ENCODE measurements around the gene MOB2. TPM values are rescaled to one million over a fixed set of nuclear protein-coding genes. Genes with fewer than 3 reads are reported as not detected.
A peak's percentile ranks its signal among the peaks of the same experiment; 100 is the strongest.

Gene MOB2
- total RNA-seq, 1 donor from 2014 or later: 27.1 TPM

DNA sequence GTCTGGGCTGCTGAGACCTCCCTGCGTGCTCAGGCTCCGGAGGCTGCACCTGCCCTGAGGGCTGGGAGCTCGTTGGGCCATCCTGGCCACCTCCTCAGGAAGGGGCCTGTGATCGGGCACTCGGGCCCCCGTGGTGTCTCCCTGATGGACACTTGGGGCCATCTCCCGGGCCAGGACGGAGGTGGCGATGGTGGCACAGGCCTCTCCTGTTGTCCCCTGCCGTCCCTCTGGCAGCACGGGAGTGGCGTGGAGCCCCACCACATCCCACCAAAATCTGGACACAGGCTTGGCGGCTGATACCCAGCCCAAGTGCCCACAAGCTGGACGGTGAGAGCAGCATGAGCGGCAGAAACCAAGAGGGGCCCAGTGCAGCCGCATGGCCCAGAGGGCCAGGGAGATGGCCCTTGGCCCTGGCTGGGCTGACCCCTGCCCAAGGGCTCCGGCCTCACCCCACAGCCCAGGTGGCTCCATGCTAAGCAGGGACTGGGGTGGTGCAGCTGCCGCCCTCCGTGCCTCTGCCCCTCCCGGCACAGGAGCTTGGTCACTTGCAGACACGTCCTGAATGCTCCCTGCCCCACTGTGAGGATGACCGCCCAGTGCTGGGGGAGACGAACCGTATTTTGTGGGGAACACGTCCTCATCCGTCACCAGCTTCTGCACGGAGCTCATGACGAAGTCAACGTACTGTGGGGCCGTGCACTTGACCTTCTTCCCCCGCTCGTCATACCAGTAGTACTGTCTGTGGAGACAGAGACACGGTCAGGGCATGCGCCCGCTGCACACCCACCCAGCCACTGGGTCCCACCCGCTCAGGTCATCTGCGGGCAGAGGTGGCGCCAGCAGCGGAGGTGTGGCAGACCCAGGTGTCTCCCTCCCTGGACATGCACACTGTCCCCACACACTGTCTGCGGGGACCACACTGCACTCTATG lies 15.6 kb downstream of the MOB2 start:
- no peak for DNase-seq

DNA sequence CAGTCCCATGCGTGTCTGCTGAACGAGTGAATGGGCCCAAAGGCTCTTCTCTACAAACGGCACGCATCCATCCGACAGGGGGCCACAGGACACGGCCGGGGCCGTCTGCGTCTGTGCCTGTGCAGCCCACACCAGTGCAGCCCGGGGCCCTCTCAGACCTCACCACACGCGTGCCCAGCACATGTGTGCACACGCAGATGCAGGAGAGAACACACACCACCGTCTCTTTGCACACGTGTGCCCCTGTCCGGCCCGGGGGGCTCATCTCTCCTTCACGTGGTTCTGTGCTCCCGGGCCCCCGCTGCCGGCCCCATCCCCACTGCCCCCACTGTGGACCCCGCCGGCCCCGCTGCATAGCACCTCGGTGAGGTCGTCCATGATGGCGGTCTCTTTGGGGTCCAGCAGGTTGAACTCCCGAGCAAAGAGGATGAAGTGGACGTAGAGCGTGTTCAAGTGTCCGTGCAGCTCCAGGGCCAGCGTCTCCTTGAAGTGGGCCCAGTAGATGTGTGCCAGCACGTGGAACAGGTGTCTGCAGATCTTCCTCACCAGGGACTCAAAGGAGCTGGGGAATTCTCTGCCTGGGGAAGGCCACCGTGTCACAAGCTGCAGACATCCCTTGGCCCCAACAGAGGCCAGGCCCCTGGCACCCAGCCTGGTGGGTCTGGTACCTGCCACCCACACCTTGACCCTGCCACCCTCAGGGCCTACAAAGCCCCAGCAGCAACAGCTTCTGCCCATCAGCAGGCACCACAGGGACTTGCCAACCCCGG lies 16.5 kb downstream of the MOB2 start:
- no peak for DNase-seq

GRCh38 chr11:1469287-1469910 lies 17.2 kb downstream of the MOB2 start:
- no peak for DNase-seq

GRCh38 chr11:1468473-1469066 lies 18.0 kb downstream of the MOB2 start:
- DNase-seq: no peak

- no peak for DNase-seq
Observed at GRCh38 chr11:1468002-1468401, 18.6 kb downstream of the MOB2 start.

DNA sequence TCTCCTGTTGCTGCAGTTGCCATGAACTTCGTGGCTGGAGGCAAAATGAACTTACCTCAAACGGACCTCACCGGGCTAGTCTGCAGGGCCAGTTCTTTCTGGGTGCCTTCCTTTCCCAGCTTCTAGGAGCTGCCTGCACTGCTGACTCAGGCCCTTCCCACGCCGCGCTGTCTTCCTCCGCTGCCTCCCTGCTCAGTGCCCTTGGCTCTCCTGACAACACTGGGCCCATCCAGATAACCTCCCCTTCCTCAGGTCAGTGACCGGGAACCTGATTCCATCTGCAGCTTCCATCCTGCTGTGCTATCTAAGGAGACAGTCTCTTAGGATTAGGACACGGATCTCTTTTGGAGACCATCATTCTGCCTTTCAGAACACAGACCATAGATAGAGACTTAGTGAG lies 19.3 kb downstream of the MOB2 start:
- DNase-seq: no peak

DNA sequence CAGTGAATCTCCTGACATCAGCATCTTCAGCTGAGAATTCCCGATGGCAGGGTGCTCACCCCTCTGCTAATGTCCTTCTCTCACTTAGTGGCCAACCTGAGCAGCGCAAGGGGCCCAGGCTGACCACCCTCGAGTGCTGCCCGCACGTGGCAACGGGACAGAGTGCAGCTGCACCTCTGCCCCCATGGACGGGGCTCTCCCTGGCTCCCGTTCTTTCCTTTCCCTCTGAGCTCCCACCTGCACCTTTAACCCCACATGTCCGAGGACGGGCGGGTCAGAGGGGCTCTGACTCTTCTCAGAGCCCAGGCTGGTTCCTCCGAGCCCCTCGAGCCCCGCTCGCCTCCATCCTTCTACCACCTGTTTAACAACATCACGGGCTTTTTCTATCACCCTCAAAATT lies 19.8 kb downstream of the MOB2 start:
- no peak for DNase-seq

DNA sequence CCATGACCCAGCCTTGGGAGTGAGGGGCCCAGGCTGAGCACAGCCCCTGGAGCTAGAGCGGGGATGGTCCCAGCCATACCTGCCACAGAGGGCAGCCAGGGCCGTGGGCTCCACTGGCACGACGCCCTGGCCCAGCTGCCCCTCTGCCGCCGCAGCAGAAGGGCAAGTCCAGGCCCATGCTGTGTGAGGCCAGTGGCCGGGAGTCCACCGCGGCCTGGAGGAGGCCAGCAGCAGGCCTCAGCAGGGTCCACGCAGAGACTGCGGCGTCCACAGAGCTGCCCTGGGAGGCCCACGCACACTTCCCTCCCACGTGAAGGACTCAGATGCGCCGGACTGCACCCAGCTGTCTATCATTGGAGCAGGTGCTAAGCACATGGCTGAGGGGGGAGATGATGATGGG lies 23.5 kb downstream of the MOB2 start:
- DNase-seq: no peak

DNA sequence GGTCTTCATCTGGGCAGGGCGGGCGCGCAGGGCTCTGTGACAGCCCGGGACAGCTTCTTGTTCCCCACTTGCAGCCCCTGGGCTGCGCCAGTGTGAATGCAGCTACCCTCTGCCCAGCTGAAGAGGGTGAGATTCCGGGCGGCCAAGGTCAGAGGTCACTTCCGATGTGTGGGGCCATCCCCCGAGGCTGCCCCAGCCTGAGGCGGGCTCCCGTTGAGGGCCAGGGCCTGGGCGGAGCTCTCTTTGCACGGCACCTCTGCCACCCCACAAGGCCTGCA lies 23.9 kb downstream of the MOB2 start:
- no peak for DNase-seq

GRCh38 chr11:1461826-1462697 lies 24.5 kb downstream of the MOB2 start:
- peak; percentile 55 for DNase-seq

- DNase-seq: no peak
Observed at GRCh38 chr11:1460986-1461825, 25.4 kb downstream of the MOB2 start.

GRCh38 chr11:1460396-1460985 lies 26.1 kb downstream of the MOB2 start:
- DNase-seq: peak; percentile 31

DNA sequence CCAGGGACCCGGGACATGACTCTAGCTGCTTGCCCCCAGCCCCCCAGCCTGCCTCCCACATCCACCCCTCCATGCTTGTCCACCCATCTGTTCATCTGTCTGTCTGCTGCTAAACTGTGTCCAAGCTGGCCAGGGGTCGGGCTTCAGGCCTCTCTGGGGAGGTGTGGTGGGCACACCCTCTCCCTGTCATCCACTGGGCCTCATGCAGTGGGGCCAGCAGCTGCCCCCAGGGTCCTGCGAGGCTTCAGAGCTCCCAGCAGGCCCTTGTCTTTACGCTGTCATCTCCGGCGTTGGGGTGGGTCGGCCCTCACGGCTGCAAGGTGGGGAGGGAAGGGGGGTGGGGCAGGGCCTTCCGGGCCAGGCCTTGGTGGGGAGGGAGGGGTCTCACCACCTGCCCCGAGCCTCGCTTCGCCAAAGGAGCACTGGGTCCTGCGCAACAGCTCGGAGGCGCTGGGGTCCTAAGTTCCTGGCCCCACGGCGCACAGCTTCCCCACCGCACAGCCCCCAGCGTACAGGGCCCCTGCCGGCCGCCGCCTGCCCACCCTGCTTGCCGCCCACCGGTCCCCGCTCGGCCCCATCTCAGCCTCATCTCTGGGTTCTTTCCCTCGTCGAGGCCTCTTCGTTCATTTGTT lies 26.7 kb downstream of the MOB2 start:
- no peak for DNase-seq

- DNase-seq: no peak
Observed at GRCh38 chr11:1459219-1459575, 27.4 kb downstream of the MOB2 start.

GRCh38 chr11:1458340-1459218 lies 28.0 kb downstream of the MOB2 start:
- peak; percentile 67 for DNase-seq

DNA sequence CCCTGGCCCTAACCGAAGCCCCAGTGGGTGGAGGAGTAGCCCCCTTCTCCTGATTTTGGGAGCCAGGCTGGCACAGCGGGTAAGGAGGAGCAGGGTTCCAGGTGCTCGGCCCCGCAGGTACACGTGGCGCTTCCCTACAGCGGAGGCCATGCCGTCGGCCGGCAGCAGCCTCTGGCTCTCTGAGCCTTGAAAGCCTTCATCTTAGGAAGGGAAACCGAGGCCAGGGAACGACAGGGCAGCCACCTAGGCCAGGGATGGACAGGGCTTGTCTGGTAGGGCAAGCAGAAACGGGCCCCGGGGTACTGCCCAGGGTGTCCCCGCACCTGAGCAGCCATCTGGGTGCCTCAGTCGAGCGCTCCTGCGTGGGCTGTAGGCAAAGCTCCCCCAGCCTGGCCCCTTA lies 28.7 kb downstream of the MOB2 start:
- DNase-seq: no peak

DNA sequence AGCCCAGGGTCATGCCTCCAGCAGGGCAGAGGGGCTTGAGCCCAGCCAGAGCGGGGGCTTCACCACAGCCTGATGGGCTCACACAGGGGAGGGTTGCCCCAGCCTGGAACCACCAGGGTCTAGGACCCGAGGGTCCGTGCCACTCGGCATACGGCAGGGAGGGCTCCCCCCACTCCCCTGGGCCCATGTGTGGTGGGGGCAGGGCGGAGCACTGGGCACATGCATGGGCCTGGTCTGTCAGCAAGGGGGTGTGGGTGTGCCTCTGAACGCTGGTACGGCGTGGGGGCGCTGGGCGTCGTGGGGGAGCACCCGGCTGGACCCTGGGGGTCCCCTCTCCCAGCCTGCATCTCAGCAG lies 29.3 kb downstream of the MOB2 start:
- DNase-seq: no peak

DNA sequence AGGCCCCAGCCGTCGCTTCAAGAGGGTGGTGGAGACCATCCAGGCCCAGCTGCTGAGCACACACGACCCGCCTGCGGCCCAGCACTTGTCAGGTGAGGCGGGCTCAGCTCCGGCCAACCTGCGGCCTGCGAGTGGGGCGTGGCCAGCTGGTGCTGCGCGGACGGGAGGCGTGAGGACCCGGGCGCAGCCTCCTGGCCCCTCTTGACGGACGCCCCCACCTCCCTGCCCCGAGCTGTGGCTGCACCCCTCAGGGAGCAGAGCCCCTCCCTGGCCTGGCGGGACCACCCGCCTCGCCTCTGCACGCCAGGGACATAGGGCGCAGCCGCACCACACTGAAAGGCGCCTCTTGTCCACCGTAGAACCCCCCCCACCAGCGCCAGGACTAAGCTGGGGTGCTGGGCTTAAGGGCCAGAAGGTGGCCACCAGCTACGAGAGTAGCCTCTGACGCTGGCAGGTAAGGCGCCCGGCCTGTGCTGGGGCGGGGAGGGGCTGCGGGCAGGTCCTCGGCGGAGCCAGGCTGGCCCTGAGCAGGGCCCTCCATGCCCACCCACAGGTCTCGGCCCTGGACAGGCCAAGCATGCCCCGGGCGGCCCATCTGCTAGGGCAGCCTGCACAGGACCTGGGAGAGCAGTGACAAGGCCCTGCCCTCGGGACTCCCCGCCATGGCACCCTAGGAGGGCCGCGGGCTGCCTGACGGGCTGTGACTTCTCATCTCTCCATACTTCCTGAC lies 29.8 kb downstream of the MOB2 start:
- DNase-seq: no peak
